ENCODE data around the gene PHLDA1. TPM values are rescaled to one million over a fixed set of nuclear protein-coding genes. Genes with fewer than 3 reads are reported as not detected.
A peak's percentile ranks its signal among the peaks of the same experiment; 100 is the strongest.

The PHLDA1 gene
- total and polyA plus RNA-seq, 2 of the 13 experiments (the other 11 are each of a cell fraction or from before 2014, with no cell fraction given) = 33.8 to 41.0 TPM

DNA sequence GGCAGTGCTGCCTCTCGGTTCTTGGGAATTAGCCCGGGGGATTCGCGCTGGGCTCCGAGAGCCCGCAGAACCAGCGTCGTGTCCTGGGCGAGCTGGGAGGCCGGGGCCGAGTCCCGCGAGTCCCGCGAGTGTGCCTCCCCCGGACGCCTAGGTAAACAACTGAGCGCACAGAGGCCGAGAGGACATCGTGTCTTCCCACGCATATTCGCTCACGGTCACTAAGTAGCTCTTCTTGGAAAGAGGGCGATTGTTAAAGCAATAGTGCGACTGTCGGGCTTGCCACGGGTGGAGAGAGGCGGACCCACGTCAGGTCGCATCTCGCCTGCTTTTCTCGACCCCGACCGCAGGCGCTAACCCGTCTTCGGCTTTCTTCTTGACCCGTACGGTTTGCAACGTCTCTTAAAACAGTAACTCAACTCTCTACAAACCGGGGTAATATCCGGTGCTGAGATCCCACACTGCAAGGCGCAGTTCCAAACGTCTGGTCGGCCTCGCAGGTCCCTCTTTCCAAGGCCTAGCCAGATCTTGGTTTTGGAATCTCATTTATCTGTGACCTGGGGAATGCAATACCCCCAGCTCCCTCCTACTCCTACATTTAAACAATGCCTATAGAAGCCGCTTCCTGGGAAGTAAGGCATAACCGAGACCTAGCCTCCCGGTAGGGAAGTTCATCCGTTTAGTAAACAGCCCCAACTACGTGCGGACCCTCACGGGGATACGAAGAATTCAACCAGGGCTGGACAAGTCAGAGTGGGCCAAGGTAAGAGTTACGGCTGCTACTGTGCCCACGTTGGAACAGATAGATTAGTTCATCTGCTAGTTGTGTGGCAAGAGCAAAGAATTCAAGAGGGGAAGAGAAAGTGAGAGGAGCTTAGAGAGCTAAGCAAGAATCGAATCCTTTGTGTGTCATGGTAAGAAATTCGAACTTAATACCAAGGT, 736 bp upstream of the PHLDA1 start (continued):
- TF ChIP-seq NFKB2 (CRISPR knock-in tag; IDR thresholded peaks at IDR 0.05; ENCODE audit: borderline replicate concordance) (peak; percentile 9; the same call in 1 of the 2 replicates), ZNF674 (CRISPR knock-in tag; IDR thresholded peaks at IDR 0.05; ENCODE audit: low read depth) (no peak), TEAD3 (CRISPR knock-in tag; optimal IDR thresholded peaks at IDR 0.05; ENCODE audit: borderline replicate concordance) (peak; percentile 15), SALL2 (CRISPR knock-in tag; IDR thresholded peaks at IDR 0.05) (no peak), FOXM1 (CRISPR knock-in tag; IDR thresholded peaks at IDR 0.05) (0 out of 2 replicates have a peak, but pooled peaks have one; percentile 7), TFDP1 (CRISPR knock-in tag; IDR thresholded peaks at IDR 0.05; ENCODE audit: borderline replicate concordance) (peak; percentile 9; the same call in 1 of the 2 replicates), ATM (IDR thresholded peaks at IDR 0.05; ENCODE audit: borderline replicate concordance) (no peak), ETV5 (CRISPR knock-in tag; IDR thresholded peaks at IDR 0.05; ENCODE audit: borderline replicate concordance) (peak; percentile 81; the same call in 1 of the 2 replicates), RNF219 (CRISPR knock-in tag; IDR thresholded peaks at IDR 0.05) (0 out of 2 replicates have a peak, but pooled peaks have one; percentile 12), ZNF775 (CRISPR knock-in tag; IDR thresholded peaks at IDR 0.05; ENCODE audit: borderline replicate concordance) (0 out of 2 replicates have a peak, but pooled peaks have one; percentile 24), ZEB1 (IDR thresholded peaks at IDR 0.05; ENCODE audit: insufficient replicate concordance, low read depth) (peak; percentile 54), MIER2 (CRISPR knock-in tag; IDR thresholded peaks at IDR 0.05) (0 out of 2 replicates have a peak, but pooled peaks have one; percentile 28), POLR2AphosphoS2 (IDR thresholded peaks at IDR 0.05; ENCODE audit: low read depth, low read length) (peak; percentile 54; the same call in 1 of the 2 replicates), WIZ (CRISPR knock-in tag; IDR thresholded peaks at IDR 0.05) (no peak; the same call in 1 of the 2 replicates), JARID2 (CRISPR knock-in tag; IDR thresholded peaks at IDR 0.05; ENCODE audit: insufficient replicate concordance) (no peak), ZNF343 (CRISPR knock-in tag; IDR thresholded peaks at IDR 0.05) (0 out of 2 replicates have a peak, but pooled peaks have one; percentile 2), ZNF430 (CRISPR knock-in tag; IDR thresholded peaks at IDR 0.05) (peak; percentile 89; the same call in 1 of the 2 replicates), TEF (CRISPR knock-in tag; IDR thresholded peaks at IDR 0.05) (peak; percentile 68; the same call in 1 of the 2 replicates), ZMYM2 (CRISPR knock-in tag; IDR thresholded peaks at IDR 0.05) (peak; percentile 49; the same call in 1 of the 2 replicates), ZNF143 (CRISPR knock-in tag; IDR thresholded peaks at IDR 0.05) (no peak)
- TF ChIP-seq, protein P1, sequence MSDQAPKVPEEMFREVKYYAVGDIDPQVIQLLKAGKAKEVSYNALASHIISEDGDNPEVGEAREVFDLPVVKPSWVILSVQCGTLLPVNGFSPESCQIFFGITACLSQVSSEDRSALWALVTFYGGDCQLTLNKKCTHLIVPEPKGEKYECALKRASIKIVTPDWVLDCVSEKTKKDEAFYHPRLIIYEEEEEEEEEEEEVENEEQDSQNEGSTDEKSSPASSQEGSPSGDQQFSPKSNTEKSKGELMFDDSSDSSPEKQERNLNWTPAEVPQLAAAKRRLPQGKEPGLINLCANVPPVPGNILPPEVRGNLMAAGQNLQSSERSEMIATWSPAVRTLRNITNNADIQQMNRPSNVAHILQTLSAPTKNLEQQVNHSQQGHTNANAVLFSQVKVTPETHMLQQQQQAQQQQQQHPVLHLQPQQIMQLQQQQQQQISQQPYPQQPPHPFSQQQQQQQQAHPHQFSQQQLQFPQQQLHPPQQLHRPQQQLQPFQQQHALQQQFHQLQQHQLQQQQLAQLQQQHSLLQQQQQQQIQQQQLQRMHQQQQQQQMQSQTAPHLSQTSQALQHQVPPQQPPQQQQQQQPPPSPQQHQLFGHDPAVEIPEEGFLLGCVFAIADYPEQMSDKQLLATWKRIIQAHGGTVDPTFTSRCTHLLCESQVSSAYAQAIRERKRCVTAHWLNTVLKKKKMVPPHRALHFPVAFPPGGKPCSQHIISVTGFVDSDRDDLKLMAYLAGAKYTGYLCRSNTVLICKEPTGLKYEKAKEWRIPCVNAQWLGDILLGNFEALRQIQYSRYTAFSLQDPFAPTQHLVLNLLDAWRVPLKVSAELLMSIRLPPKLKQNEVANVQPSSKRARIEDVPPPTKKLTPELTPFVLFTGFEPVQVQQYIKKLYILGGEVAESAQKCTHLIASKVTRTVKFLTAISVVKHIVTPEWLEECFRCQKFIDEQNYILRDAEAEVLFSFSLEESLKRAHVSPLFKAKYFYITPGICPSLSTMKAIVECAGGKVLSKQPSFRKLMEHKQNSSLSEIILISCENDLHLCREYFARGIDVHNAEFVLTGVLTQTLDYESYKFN (CRISPR knock-in tag; conservative IDR thresholded peaks at IDR 0.05) = peak; percentile 48
